ENCODE data around the gene DNAH2. TPM values are rescaled to one million over a fixed set of nuclear protein-coding genes. Genes with fewer than 3 reads are reported as not detected.

The DNAH2 gene
- total RNA-seq, 4 donors from 2014 or later = 0.08 to 0.31 TPM; not detected in 2

GRCh38 chr17:7687072-7687907 is 30.3 kb upstream of the DNAH2 start, which contains the start of gene TP53:
Gene TP53 (minus strand): TSS chr17:7687490. CDS start chr17:7676594, 10,896 bp downstream.
- Histone ChIP-seq H3K27ac (peak within 1 kb of the TSS; percentile 88 to 97 (median 96)), H3K4me3 (peak within 1 kb of the TSS; percentile 77 to 84), H3K36me3 (peaks cover 0 to 22% of the 10 kb centered on the region in 2 donors), H3K9me3 (no peaks in the 10 kb centered on the region), H3K27me3 (no peaks in the 10 kb centered on the region), H3K4me1 (peaks cover 3 to 42% (median 15%) of the 10 kb centered on the region in 3 donors)
- TF ChIP-seq EP300 (IDR thresholded peaks at IDR 0.05) (no peak), CTCF (IDR thresholded peaks at IDR 0.05) (peak in 2 of 4 experiments; percentile 15 to 29), POLR2AphosphoS5 (IDR thresholded peaks at IDR 0.05) (peak; percentile 84), POLR2A (IDR thresholded peaks at IDR 0.05) (peak; percentile 64 to 68)
- ATAC-seq = peak; percentile 48
- WGBS, 2 donors (ENCODE audit: low coverage in 1 of 2) = 0 to 1% methylated on average over 10 to 11 of the region's 30 CpGs

- H3K36me3 ChIP-seq = peaks cover 0 to 26% of the 10 kb centered on the region in 2 donors
- peaks cover 3 to 42% (median 15%) of the 10 kb centered on the region in 3 donors for H3K4me1 ChIP-seq
- H3K4me3 ChIP-seq = peak within 1 kb of the TSS; percentile 77 to 84
- ATAC-seq = peak; percentile 96
- H3K9me3 ChIP-seq = no peaks in the 10 kb centered on the region
- TF ChIP-seq EP300 (IDR thresholded peaks at IDR 0.05) = no peak
- peak; percentile 96 to 99 (median 98) for TF ChIP-seq CTCF (IDR thresholded peaks at IDR 0.05)
- peak; percentile 73 for TF ChIP-seq POLR2AphosphoS5 (IDR thresholded peaks at IDR 0.05)
- TF ChIP-seq POLR2A (IDR thresholded peaks at IDR 0.05) = no peak
- H3K27ac ChIP-seq = peak within 1 kb of the TSS; percentile 88 to 97 (median 96)
- WGBS, 2 donors (ENCODE audit: low coverage in 1 of 2) = 0% methylated on average over 2 to 12 of the region's 51 CpGs
- H3K27me3 ChIP-seq = no peaks in the 10 kb centered on the region
Observed at GRCh38 chr17:7687908-7688807, 29.4 kb upstream of the DNAH2 start, which contains the start of gene WRAP53. Gene WRAP53 (plus strand): TSS chr17:7688477. CDS start chr17:7688649, 172 bp downstream.

- 11 to 19% methylated on average over 6 of the region's 13 CpGs for WGBS, 2 donors (ENCODE audit: low coverage in 1 of 2)
- Histone ChIP-seq H3K36me3 (peaks cover 0 to 26% of the 10 kb centered on the region in 2 donors), H3K27me3 (no peaks in the 10 kb centered on the region), H3K4me3 (peak overlapping the region; percentile 43 to 84), H3K27ac (peak overlapping the region; percentile 52 to 97 (median 96)), H3K9me3 (no peaks in the 10 kb centered on the region), H3K4me1 (peaks cover 3 to 40% (median 15%) of the 10 kb centered on the region in 3 donors)
- no peak for ATAC-seq
- TF ChIP-seq EP300 (IDR thresholded peaks at IDR 0.05) (no peak), CTCF (IDR thresholded peaks at IDR 0.05) (no peak), POLR2AphosphoS5 (IDR thresholded peaks at IDR 0.05) (no peak), POLR2A (IDR thresholded peaks at IDR 0.05) (no peak)
Observed at GRCh38 chr17:7688808-7689316, 28.7 kb upstream of the DNAH2 start.

GRCh38 chr17:7695586-7695985 is 22.0 kb upstream of the DNAH2 start:
- Histone ChIP-seq H3K36me3 (peaks cover 0 to 54% of the 10 kb centered on the region in 2 donors), H3K4me1 (no peaks in the 10 kb centered on the region), H3K27me3 (no peaks in the 10 kb centered on the region), H3K9me3 (no peaks in the 10 kb centered on the region), H3K27ac (no peak overlapping the region), H3K4me3 (no peak overlapping the region)
- WGBS, 2 donors (ENCODE audit: low coverage in 1 of 2) = 92 to 97% methylated on average over 5 to 9 of the region's 10 CpGs
- no peak for TF ChIP-seq POLR2AphosphoS5 (IDR thresholded peaks at IDR 0.05)
- TF ChIP-seq EP300 (IDR thresholded peaks at IDR 0.05) = no peak
- no peak for TF ChIP-seq CTCF (IDR thresholded peaks at IDR 0.05)
- no peak for TF ChIP-seq POLR2A (IDR thresholded peaks at IDR 0.05)
- no peak for ATAC-seq
